ENCODE data around the gene LEMD2.

DNA sequence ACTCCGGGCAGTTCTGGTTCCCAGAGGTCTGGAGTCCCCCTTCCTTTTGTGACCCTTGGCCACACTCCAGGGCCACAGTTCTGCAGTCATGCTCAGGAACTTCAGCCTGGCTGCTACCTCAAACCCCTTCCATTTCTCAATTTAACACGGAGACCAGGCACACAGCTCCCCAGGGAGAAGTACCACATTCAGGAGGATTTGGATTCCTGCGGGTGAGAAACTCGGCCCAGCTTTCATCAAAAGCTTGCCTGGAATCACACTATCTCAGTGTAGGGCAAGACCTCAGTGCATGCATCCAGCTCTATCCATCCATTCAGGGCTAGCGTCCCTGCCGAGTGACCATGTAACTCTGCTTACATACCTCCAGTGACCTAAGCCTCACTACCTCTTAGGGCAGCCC, 25.4 kb downstream of the LEMD2 start:
- no peak for TF ChIP-seq POLR2A (IDR thresholded peaks at IDR 0.05; ENCODE audit: low read length)
- no peak for TF ChIP-seq GATA1 (IDR thresholded peaks at IDR 0.05; ENCODE audit: low read depth, low read length)

Measured in erythroblast (primary cell).